HL-60/S4 treated with retinoic acid at 250 ng/mL for 4 days and 3 days (cell line): ENCODE results near the gene PLEKHA4.
"Not testable (repeated sequence)": the region's sequence is repeated elsewhere in the genome, so short reads cannot be mapped to it uniquely, and the experiment has no call there.

Experiments
- in situ Hi-C: fragments of 300-500 bp; cut with MboI; formaldehyde crosslinking; loops from 2 replicates; pipeline ENCODE4 v1.7.0; 2022; ENCODE audit warnings: low sequenced_read_pairs

PLEKHA4 gene

GRCh38 chr19:48868114-48868886 lies at the start of gene PLEKHA4:
Gene PLEKHA4 (minus strand): TSS chr19:48868617. CDS start chr19:48867620, 997 bp downstream.
- in situ Hi-C loops, result no loop called here

DNA sequence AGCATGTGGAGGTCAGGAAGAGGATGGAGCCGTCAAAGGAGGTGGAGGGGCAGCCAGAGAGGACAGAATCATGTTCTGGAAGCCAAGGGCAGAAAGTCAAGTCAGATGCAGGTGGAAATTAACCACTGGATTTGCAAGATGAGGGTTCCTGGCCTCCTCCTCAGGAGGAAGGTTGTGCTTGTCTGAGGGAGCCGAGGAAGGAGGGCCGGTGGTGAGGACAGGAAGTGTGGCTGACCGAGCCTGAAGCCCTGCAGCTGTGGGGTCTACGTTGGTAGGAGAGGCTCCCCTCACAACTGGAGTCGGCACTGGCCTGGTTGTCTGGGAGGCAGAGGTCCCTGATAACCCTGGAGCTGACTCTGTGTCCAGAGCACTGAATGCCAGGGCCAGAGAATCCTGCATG lies 49.7 kb upstream of the PLEKHA4 start:
- in situ Hi-C loops, result no loop called here

DNA sequence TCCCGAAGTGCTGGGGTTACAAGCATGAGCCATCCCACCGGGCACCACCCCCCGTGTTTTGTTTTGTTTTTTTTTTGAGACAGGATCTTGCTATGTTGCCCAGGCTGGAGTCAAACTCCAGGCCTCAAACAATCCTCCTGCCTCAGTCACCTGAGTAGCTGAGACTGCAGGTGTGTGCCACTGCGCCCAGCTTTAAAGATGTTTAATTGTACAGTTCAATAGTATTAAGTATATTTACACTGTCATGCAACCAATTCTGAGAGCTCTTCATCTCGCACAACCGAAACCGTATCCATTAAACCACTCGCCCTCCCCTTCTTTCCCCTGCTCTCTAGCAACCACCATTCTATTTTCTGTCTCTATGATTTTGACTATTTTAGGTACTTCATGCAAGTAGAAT lies 47.3 kb upstream of the PLEKHA4 start:
- in situ Hi-C loops, result no loop called here

- in situ Hi-C loops, result no loop called here
These were observed 45.8 kb upstream of the PLEKHA4 start for GRCh38 chr19:48914181-48914580.

GRCh38 chr19:48913114-48913889 lies 44.9 kb upstream of the PLEKHA4 start:
- in situ Hi-C loops, result no loop called here

- in situ Hi-C loops, result no loop called here
These were observed 42.4 kb upstream of the PLEKHA4 start for GRCh38 chr19:48910803-48911202.

GRCh38 chr19:48909424-48910077 lies 41.1 kb upstream of the PLEKHA4 start:
- in situ Hi-C loops, result not testable (repeated sequence)

DNA sequence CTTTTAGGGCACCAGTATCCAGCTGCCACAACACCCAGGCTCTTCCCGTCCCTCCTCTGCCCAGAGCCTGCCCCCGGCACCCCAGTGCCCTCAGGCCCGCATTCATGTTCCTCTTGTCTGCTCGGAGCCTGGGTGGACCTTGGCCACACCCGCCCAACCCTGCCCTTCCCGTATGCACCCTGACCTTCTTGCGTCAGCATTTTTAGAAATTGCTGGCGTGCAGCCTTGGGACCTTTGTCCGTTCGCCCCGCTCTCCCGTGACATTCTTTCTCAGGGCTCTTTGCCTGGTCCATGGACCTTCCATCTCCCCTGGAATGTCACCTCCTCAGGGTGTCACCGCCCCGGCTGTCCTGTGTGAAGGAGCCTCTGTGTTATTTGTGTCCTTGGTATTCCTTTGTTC lies 39.3 kb upstream of the PLEKHA4 start:
- in situ Hi-C loops, result no loop called here

DNA sequence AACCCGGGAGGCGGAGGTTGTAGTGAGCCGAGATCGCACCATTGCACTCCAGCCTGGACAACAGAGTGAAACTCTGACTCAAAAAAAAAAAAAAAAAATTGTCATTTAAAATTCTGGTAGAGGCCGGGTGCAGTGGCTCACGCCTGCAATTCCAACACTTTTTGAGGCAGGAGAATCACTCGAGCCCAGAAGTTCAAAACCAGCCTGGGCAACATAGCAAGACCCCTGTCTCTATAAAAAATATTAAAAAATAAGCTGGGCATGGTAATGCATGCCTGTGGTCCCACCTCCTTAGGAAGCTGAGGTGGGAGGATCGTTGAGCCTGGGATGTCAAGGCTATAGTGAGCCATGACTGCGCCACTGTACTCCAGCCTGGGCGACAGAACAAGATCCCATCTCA lies 37.9 kb upstream of the PLEKHA4 start:
- in situ Hi-C loops, result no loop called here

DNA sequence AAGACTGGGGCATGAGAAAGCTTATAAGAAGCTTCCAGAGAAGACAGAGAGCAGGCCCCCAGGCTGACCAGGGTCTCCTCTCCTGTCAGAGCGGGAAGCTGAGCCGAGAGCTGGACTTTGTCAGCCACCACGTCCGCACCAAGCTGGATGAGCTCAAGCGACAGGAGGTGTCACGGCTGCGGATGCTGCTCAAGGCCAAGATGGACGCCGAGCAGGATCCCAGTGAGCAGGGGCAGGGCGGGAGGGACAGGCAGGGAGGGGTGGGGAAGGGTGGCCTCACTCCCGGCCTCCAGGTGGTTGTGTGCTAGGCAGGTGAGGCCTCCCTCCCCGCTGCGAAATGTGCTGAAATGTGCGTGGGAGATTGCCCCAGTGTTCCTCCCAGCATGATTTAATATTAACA lies 37.2 kb upstream of the PLEKHA4 start:
- in situ Hi-C loops, result no loop called here

DNA sequence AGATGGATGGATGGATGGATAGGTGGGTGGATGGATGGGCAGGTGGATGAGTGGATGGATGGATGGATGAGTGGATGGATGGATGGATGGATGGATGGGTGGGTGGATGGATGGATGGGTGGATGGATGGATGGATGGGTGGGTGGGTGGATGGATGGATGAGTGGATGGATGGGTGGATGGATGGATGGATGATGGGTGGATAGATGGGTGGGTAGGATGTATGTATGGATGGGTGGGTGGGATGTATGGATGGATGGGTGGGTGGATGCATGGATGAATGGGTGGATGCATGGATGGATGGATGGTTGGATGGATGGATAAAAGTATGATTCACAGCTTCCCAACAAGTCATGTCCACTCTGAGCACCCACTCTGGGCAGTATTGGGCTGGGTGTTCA lies 35.4 kb upstream of the PLEKHA4 start:
- in situ Hi-C loops, result not testable (repeated sequence)

- in situ Hi-C loops, result not testable (repeated sequence)
These were observed 33.9 kb upstream of the PLEKHA4 start for GRCh38 chr19:48902291-48902690.

DNA sequence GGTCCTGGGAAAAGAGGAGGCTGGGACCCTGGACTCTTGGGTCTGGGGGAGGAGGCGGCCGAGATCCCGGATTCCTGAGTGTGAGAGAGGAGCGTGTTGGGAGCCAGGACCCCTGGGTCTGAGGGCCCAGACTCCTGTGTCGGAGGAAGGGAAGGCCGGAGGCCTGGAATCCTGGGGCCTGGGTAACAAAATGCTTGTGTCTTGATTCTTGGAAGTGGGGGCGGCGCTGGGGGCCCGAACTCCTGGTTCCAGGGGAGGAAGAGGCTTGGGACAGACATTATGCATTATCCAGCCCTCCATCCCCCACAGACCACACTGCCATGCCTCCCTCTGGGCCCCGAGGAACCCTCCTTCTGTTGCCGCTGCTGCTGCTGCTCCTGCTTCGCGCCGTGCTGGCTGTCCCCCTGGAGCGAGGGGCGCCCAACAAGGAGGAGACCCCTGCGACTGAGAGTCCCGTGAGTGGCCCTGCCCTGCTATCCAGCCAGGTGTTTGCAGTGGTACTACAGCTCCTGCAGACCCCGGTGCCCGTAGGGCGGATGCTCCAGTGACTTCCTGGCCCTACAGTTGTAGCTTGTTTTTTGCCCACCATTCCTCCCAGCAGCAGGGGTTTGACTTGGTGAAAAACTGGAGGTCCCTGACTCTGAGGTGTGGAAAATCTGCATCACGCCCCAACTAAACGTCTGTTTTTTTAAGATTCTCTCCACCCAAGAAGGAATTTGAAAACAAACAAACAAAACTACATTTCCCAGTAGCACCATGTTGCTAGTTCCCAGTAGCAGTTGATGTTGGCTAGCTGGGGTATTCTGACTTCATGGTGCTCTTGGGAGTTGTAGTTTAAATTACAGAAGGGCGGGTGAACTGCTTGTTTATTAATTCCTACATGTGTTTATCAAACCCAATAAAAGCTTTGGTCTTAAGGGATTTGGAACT lies 32.3 kb upstream of the PLEKHA4 start:
- in situ Hi-C loops, result no loop called here

DNA sequence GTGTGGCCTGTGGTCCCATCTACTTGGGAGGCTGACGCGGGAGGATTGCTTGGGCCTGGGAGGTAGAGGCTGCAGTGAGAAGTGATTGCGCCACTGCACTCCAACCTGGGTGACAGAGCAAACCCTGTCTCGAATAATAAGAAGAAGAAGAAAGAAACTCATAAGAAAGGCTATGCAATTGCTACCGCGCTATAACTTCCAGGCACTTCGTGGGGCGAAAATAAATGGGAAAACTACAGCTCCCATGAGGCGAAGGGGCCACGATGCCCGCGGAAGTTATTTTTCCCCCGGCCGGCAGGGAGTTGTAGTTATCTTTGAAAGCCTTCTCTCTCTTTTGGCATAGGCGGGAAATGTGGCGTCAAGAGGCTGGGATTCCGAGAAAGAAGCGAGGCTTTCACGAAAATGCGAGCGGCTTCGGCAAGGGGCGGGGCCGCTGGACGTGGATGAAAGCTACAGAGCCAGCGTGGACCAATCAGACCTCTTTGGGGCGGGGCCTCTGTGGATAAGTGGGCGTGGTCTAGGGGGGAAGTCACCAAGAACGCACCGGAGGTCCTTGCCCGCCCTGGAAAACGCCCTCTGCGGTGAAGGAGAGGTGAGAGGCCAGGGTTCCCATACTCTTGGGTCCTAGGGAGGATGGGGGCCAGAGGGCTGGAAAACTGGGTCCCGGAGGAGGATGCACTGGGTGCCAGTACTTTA lies 31.5 kb upstream of the PLEKHA4 start, which contains the start of gene NUCB1:
TSS of gene NUCB1 (plus strand) at position 532 of the 696 bp plus-strand sequence. CDS start 485 bp downstream, outside the sequence.
- in situ Hi-C loops, result no loop called here

GRCh38 chr19:48899386-48899749 lies 31.0 kb upstream of the PLEKHA4 start:
- in situ Hi-C loops, result not testable (repeated sequence)

- in situ Hi-C loops, result no loop called here
These were observed 28.8 kb upstream of the PLEKHA4 start for GRCh38 chr19:48897181-48897580.

- in situ Hi-C loops, result no loop called here
These were observed 27.8 kb upstream of the PLEKHA4 start for GRCh38 chr19:48896191-48896720.

GRCh38 chr19:48895226-48895625 lies 26.8 kb upstream of the PLEKHA4 start:
- in situ Hi-C loops, result no loop called here

- in situ Hi-C loops, result no loop called here
These were observed 22.1 kb upstream of the PLEKHA4 start for GRCh38 chr19:48890551-48890950.

GRCh38 chr19:48889496-48889895 lies 21.1 kb upstream of the PLEKHA4 start:
- in situ Hi-C loops, result not testable (repeated sequence)
